A549 (cell line): Measurements from ENCODE around the gene GREB1.

Experiments
- BHLHE40 ChIP-seq: IDR thresholded peaks from 2 replicates; pipeline ENCODE4 v1.6.1; 2012; ENCODE audit warnings: low read depth, low read length, inconsistent platforms
- MAX ChIP-seq: IDR thresholded peaks from 2 replicates; pipeline ENCODE4 v1.6.1; 2012
- RAD21 ChIP-seq, 2 experiments: fragments of >200 bp in 1 of 2; sonication (Bioruptor Twin) in 1 of 2; formaldehyde crosslinking in 1 of 2; IDR thresholded peaks in 1 of 2; conservative IDR thresholded peaks in 1 of 2; 2 replicates in 1 of 2; 3 replicates in 1 of 2; pipeline ENCODE4 v1.6.1; 2012 to 2018; ENCODE audit warnings: inconsistent platforms in 1 of 2
- TF ChIP-seq, protein P1 (sequence below): IDR thresholded peaks from 2 replicates; pipeline ENCODE4 v1.6.1; 2012; ENCODE audit warnings: low read depth, borderline replicate concordance

- no peak for TF ChIP-seq RAD21 (conservative IDR thresholded peaks at IDR 0.05 in 1 of 2, IDR thresholded peaks at IDR 0.05 in 1 of 2)
- TF ChIP-seq, protein P1, sequence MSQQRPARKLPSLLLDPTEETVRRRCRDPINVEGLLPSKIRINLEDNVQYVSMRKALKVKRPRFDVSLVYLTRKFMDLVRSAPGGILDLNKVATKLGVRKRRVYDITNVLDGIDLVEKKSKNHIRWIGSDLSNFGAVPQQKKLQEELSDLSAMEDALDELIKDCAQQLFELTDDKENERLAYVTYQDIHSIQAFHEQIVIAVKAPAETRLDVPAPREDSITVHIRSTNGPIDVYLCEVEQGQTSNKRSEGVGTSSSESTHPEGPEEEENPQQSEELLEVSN: no peak
- TF ChIP-seq MAX: no peak
- TF ChIP-seq BHLHE40: no peak
These were observed 40.6 kb downstream of the GREB1 start for GRCh38 chr2:11574176-11575046.
